HepG2 (cell line): ENCODE measurements around the gene VPREB3. TPM values are rescaled to one million over a fixed set of nuclear protein-coding genes. Genes with fewer than 3 reads are reported as not detected.
A peak's percentile ranks its signal among the peaks of the same experiment; 100 is the strongest.

Experiments used
- ATF4 ChIP-seq, 2 experiments: fragments of 450-650 bp in 1 of 2; sonication (generic) in 1 of 2; formaldehyde crosslinking; IDR thresholded peaks; 2 replicates each; pipeline versions ENCODE4 v1.5.0 to v1.8.0; 2020 to 2022; ENCODE audit warnings: mild to moderate bottlenecking in 1 of 2, missing genetic modification reagents in 1 of 2
- DR1 ChIP-seq: sonication (generic); formaldehyde crosslinking; IDR thresholded peaks from 2 replicates; pipeline ENCODE4 v1.8.0; 2021; ENCODE audit warnings: mild to moderate bottlenecking, missing genetic modification reagents, inconsistent platforms
- ELF3 ChIP-seq: IDR thresholded peaks from 2 replicates; pipeline ENCODE4 v1.6.1; 2016; ENCODE audit warnings: missing genetic modification reagents, missing compliant biosample characterization
- ERF ChIP-seq: IDR thresholded peaks from 2 replicates; pipeline ENCODE4 v1.6.1; 2018; ENCODE audit warnings: missing biosample characterization, missing genetic modification reagents
- GABPA ChIP-seq, 2 experiments: IDR thresholded peaks; 2 replicates each; pipeline ENCODE4 v1.6.1; 2011 to 2016; ENCODE audit warnings: low read depth in 2 of 2, low read length in 1 of 2, missing biosample characterization in 1 of 2, missing genetic modification characterization in 1 of 2
- HHEX ChIP-seq: IDR thresholded peaks from 2 replicates; pipeline ENCODE4 v1.6.1; 2016; ENCODE audit warnings: control low read depth
- KAT2B ChIP-seq: fragments of 150-350 bp; IDR thresholded peaks from 2 replicates; pipeline ENCODE4 v1.6.1; 2014; ENCODE audit warnings: low read depth, low read length, borderline replicate concordance
- KDM3A ChIP-seq: IDR thresholded peaks from 2 replicates; pipeline ENCODE4 v1.6.1; 2018; ENCODE audit warnings: low read depth, missing compliant biosample characterization
- MAF1 ChIP-seq: sonication (generic); formaldehyde crosslinking; IDR thresholded peaks from 2 replicates; pipeline ENCODE4 v1.5.0; 2020; ENCODE audit warnings: missing genetic modification reagents, borderline replicate concordance
- MLLT10 ChIP-seq: sonication (generic); formaldehyde crosslinking; IDR thresholded peaks from 2 replicates; pipeline ENCODE4 v1.4.0; 2020; ENCODE audit warnings: missing genetic modification reagents
- PAXIP1 ChIP-seq: sonication (generic); formaldehyde crosslinking; conservative IDR thresholded peaks from 2 replicates; pipeline ENCODE4 v1.4.0; 2020; ENCODE audit warnings: mild to moderate bottlenecking, missing genetic modification reagents, moderate library complexity
- TFDP1 ChIP-seq: IDR thresholded peaks from 2 replicates; pipeline ENCODE4 v1.6.1; 2016; ENCODE audit warnings: missing compliant biosample characterization, missing genetic modification reagents, borderline replicate concordance
- ZNF362 ChIP-seq: sonication (generic); formaldehyde crosslinking; IDR thresholded peaks from 2 replicates; pipeline ENCODE4 v1.4.0; 2020; ENCODE audit warnings: missing genetic modification reagents, mild to moderate bottlenecking, borderline replicate concordance
- ZNF569 ChIP-seq: sonication (generic); formaldehyde crosslinking; IDR thresholded peaks from 2 replicates; pipeline ENCODE4 v1.5.0; 2020; ENCODE audit warnings: mild to moderate bottlenecking, missing genetic modification reagents, moderate library complexity, borderline replicate concordance
- ZNF607 ChIP-seq: sonication (generic); formaldehyde crosslinking; IDR thresholded peaks from 2 replicates; pipeline ENCODE4 v1.5.1; 2020; ENCODE audit warnings: missing genetic modification reagents, mild to moderate bottlenecking, borderline replicate concordance
- ZNF775 ChIP-seq: sonication (generic); formaldehyde crosslinking; IDR thresholded peaks from 2 replicates; pipeline ENCODE4 v1.4.0; 2020; ENCODE audit warnings: missing genetic modification reagents, mild to moderate bottlenecking, moderate library complexity, borderline replicate concordance
- ZNF879 ChIP-seq: sonication (generic); formaldehyde crosslinking; IDR thresholded peaks from 2 replicates; pipeline ENCODE4 v1.8.1; 2023; ENCODE audit warnings: missing genetic modification reagents
- ZNF883 ChIP-seq: sonication (generic); formaldehyde crosslinking; IDR thresholded peaks from 2 replicates; pipeline ENCODE4 v1.5.1; 2020; ENCODE audit warnings: mild to moderate bottlenecking, missing genetic modification reagents; ENCODE audit errors: not compliant biosample characterization
- polyA plus RNA-seq, 8 experiments: library from polyadenylated mRNA; depleted of rRNA in 3 of 8; stranded (reverse) in 7 of 8; unstranded in 1 of 8; fragments of >200 nt; fragmentation: Illumina TruSeq in 4 of 8; extraction: Trizol in 4 of 8; gene quantifications; 2 replicates each; pipeline versions ENCODE4 v1.2.1 to v1.2.3, GENCODE V29; 2011 to 2016; ENCODE audit warnings: low read depth in 4 of 8, missing spikeins in 1 of 8, mixed read lengths in 1 of 8; ENCODE audit not compliant: insufficient read depth in 1 of 8
- total RNA-seq, 5 experiments: library from RNA; depleted of rRNA; stranded (reverse); fragments of >200 nt; fragmentation: Illumina TruSeq; extraction: Trizol; gene quantifications; 2 replicates each; pipeline ENCODE4 v1.2.3, GENCODE V29; 2016; ENCODE audit warnings: low read depth in 1 of 5

VPREB3 gene
- total and polyA plus RNA-seq, 2 of the 13 experiments (the other 11 are each of a cell fraction or from before 2014, with no cell fraction given) = 0.22 TPM; not detected in 1

- TF ChIP-seq ZNF879 (no peak), ZNF569 (CRISPR knock-in tag) (no peak), KAT2B (no peak), MLLT10 (CRISPR knock-in tag) (no peak), ATF4 (CRISPR knock-in tag; IDR thresholded peaks at IDR 0.05) (no peak), ELF3 (CRISPR knock-in tag) (no peak), ZNF607 (CRISPR knock-in tag) (no peak), ZNF883 (CRISPR knock-in tag) (no peak), ZNF775 (no peak), PAXIP1 (CRISPR knock-in tag) (peak; percentile 62; the same call in 1 of the 2 replicates), TFDP1 (CRISPR knock-in tag) (no peak), ERF (CRISPR knock-in tag) (0 out of 2 replicates have a peak, but pooled peaks have one; percentile 5), GABPA (IDR thresholded peaks at IDR 0.05; ENCODE audit: low read depth, low read length) (no peak), GABPA (CRISPR knock-in tag; IDR thresholded peaks at IDR 0.05; ENCODE audit: low read depth) (no peak; the same call in 1 of the 2 replicates), ZNF362 (CRISPR knock-in tag) (no peak), HHEX (CRISPR knock-in tag) (no peak), DR1 (CRISPR knock-in tag) (no peak), MAF1 (CRISPR knock-in tag) (no peak), KDM3A (CRISPR knock-in tag) (no peak)
Measured at GRCh38 chr22:23783265-23784150, 29.3 kb upstream of the VPREB3 start (continued).
